Testis (tissue), 2 donors: ENCODE results near the gene CDKL4.

Experiments
- CTCF ChIP-seq, 3 experiments: fragments of 450-650 bp in 2 of 3; fragments of 200-600 bp in 1 of 3; sonication (generic) in 1 of 3; IDR thresholded peaks; one replicate each; pipeline ENCODE4 v1.5.1; 2016 to 2019; ENCODE audit warnings: antibody characterized with exemption in 3 of 3, mild to moderate bottlenecking in 2 of 3, moderate library complexity in 1 of 3
- POLR2A ChIP-seq: fragments of 450-650 bp; IDR thresholded peaks from one replicate; pipeline ENCODE4 v1.6.1; 2017; ENCODE audit warnings: antibody characterized with exemption, mild to moderate bottlenecking, moderate library complexity

- TF ChIP-seq CTCF (IDR thresholded peaks at IDR 0.05), result no peak
- TF ChIP-seq POLR2A, result no peak
Measured at GRCh38 chr2:39223909-39224308, 19.9 kb downstream of the CDKL4 start.
